Hematopoietic multipotent progenitor cell treated with erythropoietin and hydrocortisone succinate and interleukin-3 and kit ligand, for 6 days (in vitro differentiated cells): ENCODE results near the gene HLCS.

Source experiments
- DNase-seq: peaks from one replicate; pipeline ENCODE4 v3.0.0-alpha.2; 2015

Gene HLCS

DNA sequence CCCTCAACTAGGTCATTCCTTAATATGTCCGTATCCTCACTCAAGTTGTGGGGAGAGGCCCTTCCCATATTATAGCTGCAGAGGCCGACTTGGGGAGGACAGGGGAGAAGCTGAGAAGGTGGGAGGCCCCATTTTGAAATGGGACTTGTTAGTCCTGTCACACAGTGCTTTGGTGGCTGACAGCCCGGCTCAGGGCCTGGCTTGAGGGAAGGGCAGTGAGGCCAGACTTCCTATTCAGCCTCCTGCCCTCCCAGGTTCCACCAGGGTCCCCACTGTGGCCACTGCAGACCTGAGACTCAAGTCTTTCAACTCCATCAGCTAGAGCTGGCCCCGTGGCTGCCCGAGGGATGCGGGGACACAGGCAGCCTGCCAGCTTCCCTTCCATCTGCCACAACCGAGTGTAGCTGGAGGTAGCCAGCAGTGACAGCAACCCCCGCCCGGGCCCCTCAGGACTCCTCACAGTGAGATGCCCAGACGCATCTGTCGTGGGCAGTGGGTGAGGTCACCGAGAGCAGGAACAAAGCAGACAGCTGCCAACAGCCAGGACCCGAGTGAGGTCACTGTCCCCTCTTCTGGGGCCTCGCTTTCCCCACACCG, 230.6 kb downstream of the HLCS start:
- no peak for DNase-seq

DNA sequence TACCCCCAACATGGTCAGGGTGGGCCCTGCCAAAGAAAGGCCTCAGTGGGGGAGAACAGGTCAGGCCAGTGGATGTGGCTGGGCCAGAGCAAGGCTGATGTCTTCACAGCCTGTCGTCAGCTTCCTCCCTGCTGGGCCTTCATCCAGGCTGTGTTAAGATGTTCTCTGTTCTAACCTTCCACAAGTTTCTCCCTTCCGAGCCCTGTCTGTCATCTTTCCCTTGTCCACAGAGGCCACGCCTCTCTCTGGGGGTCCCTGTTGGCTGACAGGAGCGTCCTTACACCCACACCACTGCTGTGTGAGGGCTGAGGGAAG, 231.3 kb downstream of the HLCS start:
- no peak for DNase-seq

DNA sequence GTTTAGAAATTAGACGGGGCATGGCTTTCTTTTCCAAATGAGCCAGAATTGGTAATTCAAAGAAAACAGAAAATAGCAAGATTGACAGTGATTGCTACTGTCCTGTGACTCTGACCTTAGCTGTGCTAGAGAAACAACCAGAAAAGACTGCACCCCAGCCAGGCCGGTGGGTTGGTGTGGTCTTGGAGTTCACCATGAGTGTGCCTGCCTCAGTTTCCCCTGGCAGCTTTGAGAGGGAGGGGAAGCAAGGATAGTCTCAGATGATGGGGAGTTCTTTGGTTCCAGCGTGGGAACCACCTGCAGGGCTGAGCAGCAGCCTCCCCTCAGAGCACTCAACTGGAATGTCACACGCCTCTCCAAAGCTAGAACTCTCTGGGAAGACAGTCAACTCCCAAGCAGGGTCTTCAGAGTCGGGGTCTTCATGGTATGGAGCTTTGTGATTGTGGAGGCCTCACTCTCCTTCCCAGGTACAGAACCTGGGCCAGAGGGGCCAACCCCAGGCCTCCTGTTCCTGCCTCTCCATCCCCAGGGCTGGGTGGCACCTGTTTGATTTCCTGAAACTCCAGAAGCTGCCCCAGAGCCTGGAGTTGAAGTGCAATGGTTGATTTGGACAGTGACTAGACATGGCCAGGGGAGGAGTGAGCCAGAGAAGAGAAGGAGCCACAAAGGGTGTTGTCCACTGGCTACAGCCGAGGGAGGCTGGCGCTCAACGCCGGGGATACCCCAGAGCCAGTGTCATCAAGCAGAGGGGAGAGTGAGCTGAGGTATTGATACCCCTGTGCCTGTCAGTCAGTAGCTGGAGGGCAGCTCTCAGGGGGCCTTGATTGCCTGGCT, 231.9 kb downstream of the HLCS start:
- DNase-seq = no peak

DNA sequence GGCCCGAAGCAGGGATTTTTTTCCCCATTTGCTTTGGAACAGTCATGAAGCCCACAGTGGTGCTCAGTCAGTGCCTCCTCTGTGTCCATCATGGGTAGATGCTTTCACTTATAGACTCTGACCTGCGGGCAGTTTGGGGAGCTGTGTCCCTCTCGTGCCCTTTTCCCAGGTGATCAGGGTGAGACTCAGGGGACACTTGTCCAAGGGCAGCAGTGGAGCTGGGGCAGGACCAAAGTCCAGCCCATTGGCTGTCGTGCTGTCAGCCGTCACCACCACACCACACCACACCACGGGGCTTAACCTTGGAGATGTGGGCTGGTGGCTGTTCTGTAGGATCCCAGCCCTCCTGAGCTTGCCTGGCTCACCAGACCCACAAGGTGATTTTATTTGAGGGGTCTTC, 232.6 kb downstream of the HLCS start:
- DNase-seq = no peak

DNA sequence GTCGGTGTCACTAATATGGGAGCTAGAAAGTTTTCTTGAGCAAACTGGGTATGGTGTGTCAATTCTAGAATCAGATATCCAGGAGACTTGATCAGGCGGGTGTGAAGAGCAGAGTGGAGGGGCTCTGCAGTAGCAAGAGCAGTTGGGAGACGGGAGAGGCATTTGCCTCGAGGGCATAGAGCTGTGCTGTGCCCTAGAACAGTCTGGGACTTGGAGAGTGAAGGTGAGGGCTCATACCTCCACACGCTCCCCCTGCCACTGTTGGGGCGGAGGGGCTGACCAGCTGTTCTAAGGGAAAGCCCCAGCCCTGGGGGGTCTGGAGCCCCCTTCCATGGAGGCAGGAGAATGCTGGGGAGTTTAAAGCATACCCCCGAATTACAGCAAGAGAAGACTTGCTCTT, 233.7 kb downstream of the HLCS start:
- no peak for DNase-seq

DNA sequence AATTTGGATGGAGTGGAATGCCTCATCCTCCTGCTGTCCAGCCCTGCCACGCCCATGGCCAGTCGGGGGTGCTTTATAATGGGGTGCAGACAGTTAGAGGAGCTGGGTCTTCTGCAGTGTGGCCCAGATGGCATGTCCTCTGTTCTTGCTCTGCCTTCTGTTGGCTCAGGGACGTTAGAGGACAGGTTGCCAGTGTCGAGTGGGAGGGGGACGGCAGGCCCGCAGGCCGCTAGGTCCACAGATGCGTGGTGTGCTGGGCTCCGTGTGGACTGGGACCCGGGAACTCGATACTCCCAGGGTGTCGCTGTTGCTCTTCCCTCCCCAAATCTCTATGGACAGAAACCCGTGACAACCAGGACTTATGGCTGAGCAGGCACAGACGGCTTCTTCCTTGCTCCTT, 234.3 kb downstream of the HLCS start:
- no peak for DNase-seq

DNA sequence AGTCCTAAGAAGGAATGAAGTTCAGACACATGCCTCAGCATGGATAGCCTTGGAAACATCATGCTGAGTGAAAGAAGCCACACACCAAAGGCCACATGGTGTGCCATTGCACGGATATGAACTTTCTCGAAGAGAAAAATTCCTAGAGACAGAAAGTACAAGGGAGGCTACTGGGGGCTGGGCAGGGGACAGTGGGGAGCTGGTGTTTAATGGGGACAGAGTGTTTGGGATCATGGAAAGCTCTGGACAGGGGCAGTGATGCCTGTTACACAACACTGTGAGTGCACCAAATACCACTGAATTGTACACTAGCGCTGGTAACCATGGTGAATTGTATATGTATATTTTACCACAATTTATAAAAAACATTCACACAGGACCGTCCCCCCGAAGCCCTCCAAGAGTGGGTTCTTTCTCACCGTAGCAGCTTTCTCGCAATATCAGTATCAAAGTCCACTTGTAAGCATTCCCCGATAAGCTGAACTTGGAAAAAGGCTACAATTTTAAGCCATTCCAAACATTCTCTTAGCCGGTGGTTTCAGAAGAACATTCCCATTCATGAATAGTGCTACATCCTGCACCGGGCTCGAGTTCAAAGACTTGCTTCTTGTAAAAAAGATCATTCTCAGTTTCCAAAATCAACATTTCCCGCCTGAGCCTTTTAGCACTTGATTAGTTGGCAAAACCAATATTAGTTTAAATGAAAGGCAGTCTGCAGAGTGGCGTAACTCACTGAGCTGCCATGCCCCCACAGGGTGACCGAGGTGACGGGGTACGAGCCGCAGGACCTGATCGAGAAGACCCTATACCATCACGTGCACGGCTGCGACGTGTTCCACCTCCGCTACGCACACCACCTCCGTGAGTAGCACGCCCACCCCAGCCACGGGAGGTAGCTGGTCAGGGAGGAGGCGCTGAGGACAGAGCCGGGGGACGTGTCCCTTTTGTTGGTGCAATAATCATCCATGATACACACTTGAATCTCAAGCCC, 235.9 kb downstream of the HLCS start:
- no peak for DNase-seq

DNA sequence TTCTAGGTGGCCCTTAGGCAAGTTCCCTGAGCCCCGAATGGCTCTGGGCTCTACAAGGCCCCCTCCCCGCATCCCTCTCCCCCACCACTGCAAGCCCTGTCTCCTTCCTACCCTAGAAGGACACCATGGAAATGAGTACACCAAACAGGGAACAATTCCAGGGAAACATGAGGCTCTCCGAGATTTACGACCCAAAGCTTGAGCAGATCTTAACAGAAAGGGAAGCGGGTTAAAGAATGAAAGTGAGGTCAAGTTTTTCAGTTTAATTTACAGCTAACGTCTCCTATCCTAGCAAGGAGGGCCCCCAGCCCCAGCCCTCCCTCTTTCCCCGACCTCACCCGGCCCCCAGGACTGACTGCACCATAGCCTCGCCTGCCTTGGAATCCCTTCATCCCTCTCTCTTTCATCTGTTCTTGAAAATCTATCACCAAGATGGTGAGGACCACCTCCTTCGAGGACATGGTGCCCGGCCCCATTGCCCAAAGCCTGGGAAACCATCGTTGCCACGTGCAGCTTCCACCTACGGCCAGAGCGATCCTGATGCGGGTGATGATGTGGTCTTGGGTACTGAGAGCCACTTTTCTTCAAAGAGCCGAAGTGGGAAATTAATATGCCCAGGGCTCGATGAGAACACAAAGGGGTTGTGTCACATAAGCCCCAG, 237.0 kb downstream of the HLCS start:
- no peak for DNase-seq

DNA sequence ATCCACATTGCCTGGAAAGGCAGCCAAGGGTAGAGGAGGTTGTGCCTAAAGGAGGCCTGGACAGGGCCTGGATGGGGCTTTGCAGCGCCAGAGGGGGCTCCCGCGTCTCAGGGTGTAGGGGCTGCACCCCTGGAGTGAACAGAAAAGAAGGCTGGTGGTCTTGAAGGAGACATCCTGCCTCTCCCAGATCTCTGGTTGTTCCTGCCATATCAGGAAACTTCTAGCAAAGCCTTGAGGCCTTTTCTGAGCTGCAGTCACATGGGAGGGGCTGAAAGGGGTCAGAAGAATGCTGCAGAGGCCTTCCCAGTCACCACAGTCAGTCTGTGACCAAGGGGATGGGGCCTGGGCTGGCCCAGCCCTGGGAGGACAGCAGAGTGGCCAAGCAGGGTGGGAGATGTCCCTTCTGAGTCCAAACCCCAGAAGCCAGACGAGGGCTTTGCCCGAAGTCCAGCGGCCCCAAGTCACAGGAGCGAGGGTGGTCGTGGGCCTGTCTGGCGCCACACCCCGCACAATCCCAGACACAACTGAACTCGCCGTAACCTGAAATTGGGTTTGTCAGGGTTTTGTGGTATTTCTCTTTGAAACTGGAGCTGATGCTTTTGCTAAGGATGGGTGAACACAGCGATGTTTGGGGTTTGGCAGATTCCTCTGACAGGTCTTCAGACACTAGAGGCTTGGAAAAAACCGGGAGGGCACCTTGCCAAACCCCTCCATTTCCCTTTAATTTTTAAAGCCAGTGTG, 237.9 kb downstream of the HLCS start:
- DNase-seq = no peak

DNA sequence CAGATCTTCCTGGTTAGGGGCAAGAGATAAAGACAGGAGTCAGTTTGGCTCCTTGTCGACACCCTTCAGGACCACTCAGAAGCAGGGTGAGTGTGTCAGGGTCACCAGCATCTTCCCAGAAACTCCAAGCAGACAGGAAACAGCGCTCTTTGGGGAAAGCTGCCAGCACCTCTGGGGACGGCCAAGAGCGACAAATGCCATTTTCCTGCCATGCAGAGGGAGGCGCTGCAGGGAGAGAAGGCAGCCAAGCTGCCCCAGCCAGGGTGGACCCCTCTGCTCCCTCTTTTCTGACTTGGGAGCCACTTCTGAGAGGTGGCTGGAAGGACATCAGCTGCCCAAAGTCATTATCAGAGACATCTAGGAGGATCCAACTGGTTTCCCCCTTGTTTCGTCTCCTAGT, 238.6 kb downstream of the HLCS start:
- no peak for DNase-seq

DNA sequence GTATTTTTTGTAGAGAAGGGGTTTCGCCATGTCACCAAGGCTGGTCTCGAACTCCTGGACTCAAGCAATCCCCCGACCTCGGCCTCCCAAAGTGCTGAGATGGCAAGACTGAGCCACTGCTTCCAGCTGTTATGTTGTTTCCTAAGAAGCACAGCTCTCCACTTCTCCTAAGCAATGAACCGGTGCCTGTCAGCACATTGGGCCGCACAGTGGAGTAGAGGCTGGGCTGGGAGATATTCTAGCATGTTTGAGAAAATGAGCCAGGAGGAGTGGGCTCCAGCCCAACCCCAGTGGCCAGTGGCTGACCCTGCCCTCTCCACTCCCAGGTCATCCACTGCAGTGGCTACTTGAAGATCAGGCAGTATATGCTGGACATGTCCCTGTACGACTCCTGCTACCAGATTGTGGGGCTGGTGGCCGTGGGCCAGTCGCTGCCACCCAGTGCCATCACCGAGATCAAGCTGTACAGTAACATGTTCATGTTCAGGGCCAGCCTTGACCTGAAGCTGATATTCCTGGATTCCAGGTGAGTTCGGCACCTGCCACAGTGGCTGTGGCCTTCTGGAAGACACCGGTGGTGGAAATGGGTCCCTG, 240.6 kb downstream of the HLCS start:
- no peak for DNase-seq

DNA sequence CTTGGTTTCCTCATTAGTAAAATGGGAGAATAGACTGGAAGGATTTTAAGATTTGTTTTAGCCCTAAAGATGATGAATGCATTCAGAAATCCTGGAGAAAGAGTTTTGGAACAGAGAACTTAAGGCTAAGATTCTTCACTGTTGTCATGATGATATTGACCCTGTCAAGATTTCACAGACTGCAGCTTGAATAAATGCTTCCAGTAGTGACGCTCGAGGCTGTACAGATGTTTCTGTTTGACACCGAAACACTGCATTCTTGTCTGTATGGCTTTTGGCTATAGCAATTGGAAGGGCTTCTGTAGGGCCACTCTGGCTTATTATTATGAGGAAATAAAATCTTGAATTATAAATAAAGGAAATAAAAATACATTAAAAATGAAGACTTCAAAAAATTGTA, 241.8 kb downstream of the HLCS start:
- no peak for DNase-seq

DNA sequence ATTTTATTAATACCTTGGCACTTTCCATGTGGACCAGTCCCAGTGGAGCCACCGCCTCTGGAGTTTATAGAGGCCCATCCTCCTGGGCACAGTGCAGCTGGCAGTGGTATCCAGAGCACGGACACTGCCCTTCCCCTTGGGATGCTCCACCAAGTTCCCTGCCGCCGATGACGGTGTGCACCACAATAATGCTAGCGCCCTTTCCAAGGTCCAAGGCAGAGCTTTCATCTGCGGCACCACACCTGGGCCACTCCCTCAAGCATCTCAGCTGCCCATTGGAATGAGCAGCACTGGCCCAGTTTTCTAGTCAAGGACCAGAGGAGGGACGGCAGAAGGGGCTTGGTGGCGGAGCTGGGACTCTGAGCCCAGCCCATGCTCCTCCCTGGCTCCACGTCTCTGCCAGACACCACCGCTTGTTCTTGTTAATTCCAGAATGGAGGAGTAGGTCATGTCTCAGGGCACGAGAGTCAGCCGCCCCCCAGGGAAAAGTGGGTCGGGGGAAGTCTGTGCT, 243.0 kb downstream of the HLCS start:
- no peak for DNase-seq

DNA sequence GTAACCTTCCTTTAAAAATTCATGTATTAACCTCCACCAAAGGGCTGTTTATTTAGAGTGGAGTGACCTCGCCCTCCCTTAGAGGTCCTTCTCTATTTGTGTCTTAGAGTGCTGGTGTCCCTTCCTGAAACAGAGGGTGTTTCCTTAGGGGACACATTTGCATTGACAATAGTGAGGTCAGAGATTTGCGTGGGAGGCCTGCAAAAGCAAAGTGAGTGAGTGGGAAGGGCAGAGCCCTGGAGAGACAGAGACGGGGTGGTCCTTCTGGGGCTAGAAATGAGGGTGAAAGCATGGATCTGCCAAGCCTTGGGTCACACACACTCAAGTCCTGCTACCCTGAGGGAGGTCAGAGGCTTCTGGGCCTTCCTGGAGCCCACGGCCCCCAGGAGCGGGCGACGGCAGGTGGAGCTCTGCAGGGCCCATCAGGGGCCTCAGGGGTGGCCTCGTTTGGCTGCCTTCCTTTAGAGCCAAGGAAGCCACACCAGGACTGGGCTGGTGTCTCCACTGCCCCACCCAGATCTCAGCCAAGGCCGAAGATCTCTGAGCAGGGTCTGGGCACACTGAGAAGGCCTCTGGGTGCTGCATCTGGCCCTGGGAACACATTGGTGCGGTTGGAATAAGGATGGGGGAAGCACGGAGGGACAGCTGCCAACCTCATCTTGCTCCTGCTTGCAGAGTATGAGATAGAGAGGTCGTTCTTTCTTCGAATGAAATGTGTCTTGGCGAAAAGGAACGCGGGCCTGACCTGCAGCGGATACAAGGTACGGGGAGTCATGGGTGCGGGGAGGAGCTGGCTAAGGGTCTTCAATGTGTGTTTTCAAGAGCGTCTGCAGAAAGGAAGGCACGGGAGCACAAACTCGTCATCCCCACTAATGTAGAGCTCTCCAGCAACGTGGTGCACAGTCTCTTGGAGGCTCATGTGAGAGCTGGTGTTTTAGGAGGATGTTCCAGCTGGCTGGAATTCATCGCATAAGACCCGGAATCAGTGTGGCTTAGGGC, 243.8 kb downstream of the HLCS start:
- no peak for DNase-seq

DNA sequence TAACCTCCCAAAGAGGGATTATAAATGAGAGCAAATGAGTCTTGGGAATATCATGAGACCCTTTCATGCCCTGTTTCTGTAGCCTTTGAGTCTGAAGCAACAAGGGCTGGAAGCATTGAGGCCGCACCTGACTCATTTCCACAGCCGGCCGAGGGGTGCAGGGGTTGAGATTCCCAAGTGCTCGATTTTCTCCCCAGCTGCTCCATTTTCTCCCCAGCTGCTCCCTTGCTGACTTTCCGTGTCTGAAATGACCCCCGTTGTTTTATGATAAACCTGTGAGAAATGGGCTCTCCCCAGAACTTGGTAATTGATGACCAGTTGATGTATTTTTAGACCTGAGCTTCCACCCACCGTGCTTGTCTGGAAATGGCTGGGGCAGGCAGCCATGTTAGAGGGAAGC, 244.7 kb downstream of the HLCS start:
- DNase-seq = no peak

DNA sequence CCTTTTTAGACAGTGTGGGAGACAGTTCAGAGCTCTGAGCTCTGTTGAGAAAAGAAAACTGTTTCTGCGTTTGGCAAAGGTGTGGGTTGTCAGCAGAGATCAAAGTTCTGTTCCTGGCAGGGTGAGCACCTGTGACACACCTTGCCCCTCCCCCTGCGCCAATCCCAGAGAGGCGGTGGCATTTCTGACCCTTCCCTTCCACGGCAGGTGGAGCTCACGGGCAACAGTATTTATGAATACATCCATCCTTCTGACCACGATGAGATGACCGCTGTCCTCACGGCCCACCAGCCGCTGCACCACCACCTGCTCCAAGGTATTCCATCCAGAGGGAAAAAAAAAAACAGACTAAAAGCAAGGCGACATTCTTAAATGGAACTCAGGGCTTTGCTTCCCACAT, 246.9 kb downstream of the HLCS start:
- no peak for DNase-seq

DNA sequence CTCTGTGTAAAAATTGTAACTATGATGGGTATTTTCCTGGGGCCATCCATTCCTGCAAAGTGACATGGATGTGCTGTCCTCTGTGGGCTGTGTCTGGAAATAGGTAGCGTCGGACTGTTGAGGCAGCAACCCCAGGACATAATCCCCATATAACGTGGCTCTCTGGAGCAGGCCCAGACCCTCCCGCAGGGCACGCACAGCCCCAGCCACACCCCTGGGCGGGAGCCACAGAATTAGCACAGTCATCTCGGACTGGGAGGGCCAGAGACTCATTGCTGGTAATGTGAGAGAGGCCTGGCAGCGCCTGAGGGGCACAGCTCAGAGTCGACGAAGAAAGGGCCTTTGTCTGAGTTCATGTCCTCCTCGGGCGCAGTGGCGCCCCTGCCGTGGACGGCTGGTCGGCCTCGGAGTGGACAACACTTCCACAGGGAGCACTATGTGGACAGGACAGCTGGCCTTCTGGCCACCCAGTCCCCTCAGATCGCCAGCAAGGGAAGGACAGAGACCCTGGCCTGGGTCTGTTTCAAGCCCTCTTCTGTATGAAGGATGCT, 247.4 kb downstream of the HLCS start:
- DNase-seq = peak; percentile 52

DNA sequence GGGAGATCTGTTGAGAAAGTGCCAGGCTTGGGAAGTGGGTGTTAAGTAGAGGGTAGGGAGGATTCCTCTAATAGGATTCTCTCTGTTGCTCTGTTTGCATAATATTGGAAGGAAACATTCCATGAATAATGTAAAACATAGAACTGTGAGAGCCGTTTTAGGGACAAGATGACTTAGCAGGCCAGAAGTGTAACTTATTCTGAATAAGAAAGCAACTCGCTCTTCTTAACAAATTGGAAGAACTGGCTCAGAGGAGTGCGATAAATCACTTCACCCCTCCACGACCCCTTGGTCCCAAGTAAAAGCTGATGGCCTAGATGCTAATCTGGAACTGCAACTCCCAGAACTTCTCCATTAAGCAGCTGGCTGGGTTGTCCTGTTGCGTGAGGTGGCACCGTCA, 248.5 kb downstream of the HLCS start:
- DNase-seq = no peak

DNA sequence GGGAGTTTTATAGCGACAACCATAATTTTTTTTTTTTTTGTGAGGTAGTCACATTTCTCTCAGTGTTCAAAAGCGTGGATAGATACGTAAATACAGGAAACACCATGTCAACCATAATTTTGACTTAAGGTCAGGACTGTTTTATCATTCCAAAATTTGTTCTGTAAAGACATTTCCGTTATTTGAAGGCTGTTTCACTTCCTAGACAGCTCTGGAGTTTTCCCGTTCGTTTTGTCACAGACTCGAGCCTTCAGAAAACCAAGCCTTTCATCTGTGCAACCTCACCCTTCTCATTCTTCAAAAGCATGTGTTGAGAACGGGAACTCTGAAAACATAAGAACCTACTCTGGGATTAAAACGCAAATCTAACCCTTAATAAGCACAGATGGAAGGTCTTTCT, 249.6 kb downstream of the HLCS start:
- DNase-seq = no peak

DNA sequence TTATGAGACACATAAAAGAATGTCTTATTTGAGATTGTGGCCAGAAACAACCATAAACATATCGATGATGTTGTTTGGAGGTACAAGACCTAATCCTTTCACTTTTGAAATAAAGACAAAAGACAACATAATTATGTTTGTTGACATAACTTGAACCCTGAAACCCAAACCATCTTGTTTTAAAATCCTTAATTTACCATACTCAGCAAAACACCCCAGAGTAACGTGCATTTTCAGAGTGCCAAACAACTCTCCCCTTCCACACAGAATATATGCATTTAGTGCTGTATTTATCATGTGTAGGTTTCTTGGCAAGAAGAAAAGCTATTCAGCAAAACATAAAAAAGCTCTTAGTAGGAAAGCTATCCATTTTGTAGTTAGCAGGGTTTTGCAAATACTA, 250.1 kb downstream of the HLCS start:
- DNase-seq = no peak
